PC-3 (cell line): ENCODE measurements around the gene UBN2. TPM values are rescaled to one million over a fixed set of nuclear protein-coding genes. Genes with fewer than 3 reads are reported as not detected.
A peak's percentile ranks its signal among the peaks of the same experiment; 100 is the strongest.
"Not testable (repeated sequence)": the region's sequence is repeated elsewhere in the genome, so short reads cannot be mapped to it uniquely, and the experiment has no call there.

Experiments
- ATAC-seq: fragments of 200-7000 bp; cut with Tn5 transposase; 2 replicates; pipeline ENCODE4 v1.9.1; 2020; ENCODE audit warnings: mild to moderate bottlenecking, moderate library complexity
- BruUV-seq: library from RNA; stranded (reverse); fragments of 400-500 nt; replicated peaks from 2 replicates; lab custom pipeline; 2021; lab: Mats Ljungman, UMichigan
- CTCF ChIA-PET: fragments of 300-600 bp; sonication (Branson Sonifier 250); formaldehyde crosslinking; loops from one replicate; lab custom pipeline; 2022; ENCODE audit warnings: antibody characterized with exemption; lab: Charles Lee
- POLR2A ChIA-PET: fragments of 300-600 bp; sonication (Branson Sonifier 250); formaldehyde crosslinking; loops from one replicate; lab custom pipeline; 2022; ENCODE audit warnings: antibody characterized with exemption; ENCODE audit not compliant: unreplicated experiment; lab: Charles Lee
- DNase-seq: peaks from one replicate; pipeline ENCODE4 v3.0.0-alpha.2; 2015
- H2AFZ ChIP-seq: fragments of 300-600 bp; sonication (generic); 2 replicates; pipeline ENCODE4 v1.6.0; 2016; ENCODE audit warnings: antibody characterized with exemption, low read length
- H3F3A ChIP-seq: fragments of 300-600 bp; sonication (generic); one replicate; pipeline ENCODE4 v1.6.0; 2017; ENCODE audit warnings: antibody characterized with exemption, low read length, control low read depth, mild to moderate bottlenecking; ENCODE audit not compliant: unreplicated experiment
- H3K27ac ChIP-seq: fragments of 300-600 bp; sonication (generic); 2 replicates; pipeline ENCODE4 v1.5.1; 2016; ENCODE audit warnings: mild to moderate bottlenecking, low read length
- H3K27me3 ChIP-seq: fragments of 300-600 bp; sonication (generic); 2 replicates; pipeline ENCODE4 v1.6.1; 2016; ENCODE audit warnings: low read length, mixed read lengths
- H3K36me3 ChIP-seq: fragments of 300-600 bp; sonication (generic); 2 replicates; pipeline ENCODE4 v1.6.1; 2016; ENCODE audit warnings: low read depth, mixed run types, low read length, mixed read lengths
- H3K4me1 ChIP-seq: fragments of 300-600 bp; sonication (generic); 2 replicates; pipeline ENCODE4 v1.5.1; 2016; ENCODE audit warnings: low read length; ENCODE audit not compliant: insufficient read depth
- H3K4me2 ChIP-seq: fragments of 300-600 bp; sonication (generic); 2 replicates; pipeline ENCODE4 v1.6.0; 2016; ENCODE audit warnings: low read length
- H3K4me3 ChIP-seq: fragments of 300-600 bp; sonication (generic); 2 replicates; pipeline ENCODE4 v1.5.1; 2016; ENCODE audit warnings: mild to moderate bottlenecking, low read length, mixed read lengths
- H3K79me2 ChIP-seq: fragments of 300-600 bp; sonication (generic); 2 replicates; pipeline ENCODE4 v1.6.1; 2017; ENCODE audit warnings: low read length, mixed read lengths
- H3K9ac ChIP-seq: fragments of 300-600 bp; sonication (generic); 2 replicates; pipeline ENCODE4 v1.6.0; 2016; ENCODE audit warnings: mild to moderate bottlenecking, low read length
- H3K9me2 ChIP-seq: fragments of 300-600 bp; sonication (generic); replicated peaks from 2 replicates; pipeline ENCODE4 v1.6.1; 2016; ENCODE audit warnings: mixed run types, low read length, mixed read lengths
- H3K9me3 ChIP-seq: fragments of 300-600 bp; sonication (generic); 2 replicates; pipeline ENCODE4 v1.6.1; 2016; ENCODE audit warnings: low read length, mixed read lengths
- H4K20me1 ChIP-seq: fragments of 300-600 bp; sonication (generic); 2 replicates; pipeline ENCODE4 v1.6.1; 2016; ENCODE audit warnings: low read length, mixed read lengths
- EZH2 ChIP-seq: fragments of 300-600 bp; sonication (generic); IDR thresholded peaks from one replicate; pipeline ENCODE4 v1.6.1; 2017; ENCODE audit warnings: antibody characterized with exemption, mild to moderate bottlenecking, low read length; ENCODE audit not compliant: unreplicated experiment
- EZH2phosphoT487 ChIP-seq: fragments of 300-600 bp; sonication (generic); IDR thresholded peaks from 2 replicates; pipeline ENCODE4 v1.6.1; 2018; ENCODE audit warnings: mild to moderate bottlenecking, antibody characterized with exemption, low read length, borderline replicate concordance
- intact Hi-C: fragments of 100-400 bp; cut with micrococcal nuclease; formaldehyde crosslinking; loops from 2 replicates; pipeline ENCODE4 v1.9.0; 2023
- total RNA-seq: library from RNA; depleted of rRNA; stranded (reverse); fragments of >200 nt; gene quantifications from 2 replicates; pipeline ENCODE4 v1.2.3, GENCODE V29; 2014
- TF ChIP-seq, protein P1 (sequence below): fragments of 300-600 bp; sonication (generic); conservative IDR thresholded peaks from 2 replicates; pipeline ENCODE4 v1.5.1; 2017; ENCODE audit warnings: antibody characterized with exemption, low read depth, mild to moderate bottlenecking, low read length

Gene UBN2
- total RNA-seq, 1 experiment from 2014 or later, result 2.2 TPM

DNA sequence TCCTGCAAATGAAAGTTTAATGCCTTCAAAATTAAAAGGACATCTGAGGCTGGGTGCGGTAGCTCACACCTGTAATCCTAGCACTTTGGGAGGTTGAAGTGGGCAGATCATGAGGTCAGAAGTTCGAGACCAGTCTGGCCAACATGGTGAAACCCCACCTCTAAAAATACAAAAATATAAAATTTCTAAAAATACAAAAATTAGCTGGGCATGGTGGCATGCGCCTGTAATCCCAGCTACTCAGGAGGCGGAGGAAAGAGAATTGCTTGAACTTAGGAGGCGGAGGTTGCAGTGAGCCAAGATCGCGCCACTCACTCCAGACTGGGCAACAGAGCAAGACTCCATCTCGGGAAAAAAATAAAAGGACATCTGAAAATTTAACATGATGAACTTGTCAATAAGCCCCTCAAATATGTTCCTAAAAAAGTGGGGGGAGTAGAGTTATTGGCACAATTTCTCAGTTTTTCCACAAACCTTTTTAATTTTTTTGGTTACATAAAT lies 4.0 kb upstream of the UBN2 start:
- H3K4me1 ChIP-seq, ATAC-seq, H3K36me3 ChIP-seq, intact Hi-C loops, H3K9ac ChIP-seq, H3K79me2 ChIP-seq, H3K4me3 ChIP-seq, CTCF ChIA-PET, H3K9me3 ChIP-seq, H3K27me3 ChIP-seq, BruUV-seq, H3F3A ChIP-seq, H3K9me2 ChIP-seq, H2AFZ ChIP-seq, H3K4me2 ChIP-seq, POLR2A ChIA-PET, DNase-seq, H4K20me1 ChIP-seq, H3K27ac ChIP-seq: not testable (repeated sequence)

GRCh38 chr7:139230023-139230422 lies 1.0 kb upstream of the UBN2 start:
- Histone ChIP-seq H3K27me3 (no peaks in the 10 kb centered on the region), H3K79me2 (peaks cover 30% of the 10 kb centered on the region), H2AFZ (peak overlapping the region; percentile 100), H3K27ac (no peak overlapping the region), H3K4me3 (peak overlapping the region; percentile 100), H4K20me1 (peaks cover 12% of the 10 kb centered on the region; the same call in 1 of the 2 replicates), H3K4me1 (peaks cover 25% of the 10 kb centered on the region), H3K9me2 (no peaks in the 10 kb centered on the region), H3K4me2 (peak overlapping the region; percentile 95), H3K9ac (no peak overlapping the region), H3K9me3 (no peaks in the 10 kb centered on the region), H3K36me3 (no peaks in the 10 kb centered on the region), H3F3A (no peaks in the 10 kb centered on the region)
- intact Hi-C loops, result loop anchor here (10.0 kb wide), 1 partner anchor 125 kb away; the partner anchor contains the start of gene LUC7L2
- ChIA-PET POLR2A (interaction anchor here (0.7 kb wide), 1 partner anchor 96 kb away, joined by 3 read pairs; a partner anchor contains a TSS), CTCF (no interaction called here)
- TF ChIP-seq, protein P1, sequence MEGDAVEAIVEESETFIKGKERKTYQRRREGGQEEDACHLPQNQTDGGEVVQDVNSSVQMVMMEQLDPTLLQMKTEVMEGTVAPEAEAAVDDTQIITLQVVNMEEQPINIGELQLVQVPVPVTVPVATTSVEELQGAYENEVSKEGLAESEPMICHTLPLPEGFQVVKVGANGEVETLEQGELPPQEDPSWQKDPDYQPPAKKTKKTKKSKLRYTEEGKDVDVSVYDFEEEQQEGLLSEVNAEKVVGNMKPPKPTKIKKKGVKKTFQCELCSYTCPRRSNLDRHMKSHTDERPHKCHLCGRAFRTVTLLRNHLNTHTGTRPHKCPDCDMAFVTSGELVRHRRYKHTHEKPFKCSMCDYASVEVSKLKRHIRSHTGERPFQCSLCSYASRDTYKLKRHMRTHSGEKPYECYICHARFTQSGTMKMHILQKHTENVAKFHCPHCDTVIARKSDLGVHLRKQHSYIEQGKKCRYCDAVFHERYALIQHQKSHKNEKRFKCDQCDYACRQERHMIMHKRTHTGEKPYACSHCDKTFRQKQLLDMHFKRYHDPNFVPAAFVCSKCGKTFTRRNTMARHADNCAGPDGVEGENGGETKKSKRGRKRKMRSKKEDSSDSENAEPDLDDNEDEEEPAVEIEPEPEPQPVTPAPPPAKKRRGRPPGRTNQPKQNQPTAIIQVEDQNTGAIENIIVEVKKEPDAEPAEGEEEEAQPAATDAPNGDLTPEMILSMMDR, result no peak
- TF ChIP-seq EZH2phosphoT487 (no peak), EZH2 (no peak)
- no TSS peak for BruUV-seq
- no peak for ATAC-seq
- DNase-seq, result no peak

DNA sequence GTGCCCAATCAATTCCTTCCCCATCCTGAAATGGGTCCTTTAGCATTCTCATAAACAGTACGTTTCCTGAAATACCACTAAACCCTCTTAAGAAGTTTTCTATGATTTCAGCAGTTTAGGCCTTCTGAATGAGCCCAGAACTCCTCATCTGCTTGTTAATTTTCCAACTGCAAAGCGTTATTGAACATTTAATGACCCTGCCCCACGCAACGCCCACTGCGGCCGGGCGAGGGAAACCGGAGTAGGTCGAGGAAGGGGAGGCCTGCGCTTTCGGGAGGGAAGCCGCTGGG lies 608 bp upstream of the UBN2 start:
- intact Hi-C loops, result loop anchor here (10.0 kb wide), 1 partner anchor 124 kb away; the partner anchor contains the start of gene LUC7L2
- no peaks in the 10 kb centered on the region for H3K9me3 ChIP-seq
- H3K4me3 ChIP-seq, result peak overlapping the region; percentile 100
- TF ChIP-seq EZH2 (no peak), EZH2phosphoT487 (no peak)
- TF ChIP-seq, protein P1, result no peak
- H3K9ac ChIP-seq, result peak overlapping the region; percentile 85
- H2AFZ ChIP-seq, result peak overlapping the region; percentile 100
- H3K79me2 ChIP-seq, result peaks cover 31% of the 10 kb centered on the region
- ATAC-seq, result no peak
- peaks cover 27% of the 10 kb centered on the region for H3K4me1 ChIP-seq
- TSS peak; percentile 52 for BruUV-seq
- peaks cover 12% of the 10 kb centered on the region; the same call in 1 of the 2 replicates for H4K20me1 ChIP-seq
- H3K4me2 ChIP-seq, result peak overlapping the region; percentile 95
- H3K36me3 ChIP-seq, result no peaks in the 10 kb centered on the region
- no peak for DNase-seq
- H3K27ac ChIP-seq, result no peak overlapping the region
- H3F3A ChIP-seq, result no peaks in the 10 kb centered on the region
- ChIA-PET CTCF (no interaction called here), POLR2A (interaction anchor here (0.5 to 0.7 kb wide), 2 partner anchors 96 to 1277 kb away, joined by 3 to 6 read pairs; a partner anchor contains a TSS)
- H3K9me2 ChIP-seq, result no peaks in the 10 kb centered on the region
- no peaks in the 10 kb centered on the region for H3K27me3 ChIP-seq
